ENCODE results near the gene TSPAN18. TPM values are rescaled to one million over a fixed set of nuclear protein-coding genes. Genes with fewer than 3 reads are reported as not detected.

Gene TSPAN18
- total RNA-seq, 2 donors from 2014 or later, result 3.4 to 13.4 TPM

DNA sequence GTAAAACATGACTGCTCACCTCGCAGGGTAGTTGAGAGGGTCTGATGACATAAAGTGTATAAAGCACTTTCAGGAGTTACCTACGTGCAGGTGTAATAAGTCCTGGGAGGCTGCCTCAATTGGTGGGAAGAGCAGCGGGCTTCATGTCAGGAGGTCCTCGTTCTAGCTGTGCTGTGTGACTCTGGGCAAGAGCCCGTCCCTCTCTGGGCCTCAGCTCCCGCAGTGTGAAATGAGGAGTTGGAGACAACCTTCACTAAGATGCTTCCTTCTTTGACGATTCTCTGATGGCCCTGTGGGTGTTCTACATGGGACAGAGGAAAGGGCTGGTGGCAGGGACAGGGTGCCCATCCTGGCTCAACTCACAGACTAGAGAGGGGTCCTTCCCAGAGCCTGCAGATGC lies 166.1 kb downstream of the TSPAN18 start:
- Histone ChIP-seq H3K9me3 (no peaks in the 10 kb centered on the region), H3K27me3 (no peaks in the 10 kb centered on the region), H3K36me3 (no peaks in the 10 kb centered on the region), H3K4me3 (no peak overlapping the region), H3K27ac (no peak overlapping the region), H3K4me1 (no peaks in the 10 kb centered on the region), H3K9ac (ENCODE audit: low read depth in 2 of 2, low read length in 2 of 2) (no peak overlapping the region)
- TF ChIP-seq, protein P1, sequence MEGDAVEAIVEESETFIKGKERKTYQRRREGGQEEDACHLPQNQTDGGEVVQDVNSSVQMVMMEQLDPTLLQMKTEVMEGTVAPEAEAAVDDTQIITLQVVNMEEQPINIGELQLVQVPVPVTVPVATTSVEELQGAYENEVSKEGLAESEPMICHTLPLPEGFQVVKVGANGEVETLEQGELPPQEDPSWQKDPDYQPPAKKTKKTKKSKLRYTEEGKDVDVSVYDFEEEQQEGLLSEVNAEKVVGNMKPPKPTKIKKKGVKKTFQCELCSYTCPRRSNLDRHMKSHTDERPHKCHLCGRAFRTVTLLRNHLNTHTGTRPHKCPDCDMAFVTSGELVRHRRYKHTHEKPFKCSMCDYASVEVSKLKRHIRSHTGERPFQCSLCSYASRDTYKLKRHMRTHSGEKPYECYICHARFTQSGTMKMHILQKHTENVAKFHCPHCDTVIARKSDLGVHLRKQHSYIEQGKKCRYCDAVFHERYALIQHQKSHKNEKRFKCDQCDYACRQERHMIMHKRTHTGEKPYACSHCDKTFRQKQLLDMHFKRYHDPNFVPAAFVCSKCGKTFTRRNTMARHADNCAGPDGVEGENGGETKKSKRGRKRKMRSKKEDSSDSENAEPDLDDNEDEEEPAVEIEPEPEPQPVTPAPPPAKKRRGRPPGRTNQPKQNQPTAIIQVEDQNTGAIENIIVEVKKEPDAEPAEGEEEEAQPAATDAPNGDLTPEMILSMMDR (IDR thresholded peaks at IDR 0.05), result no peak
- intact Hi-C loops (cut with DNase I), result loop anchor here (5.0 kb wide), 2 partner anchors 166 to 271 kb away; partner anchors contain the start of gene TSPAN18
- no peak for DNase-seq

DNA sequence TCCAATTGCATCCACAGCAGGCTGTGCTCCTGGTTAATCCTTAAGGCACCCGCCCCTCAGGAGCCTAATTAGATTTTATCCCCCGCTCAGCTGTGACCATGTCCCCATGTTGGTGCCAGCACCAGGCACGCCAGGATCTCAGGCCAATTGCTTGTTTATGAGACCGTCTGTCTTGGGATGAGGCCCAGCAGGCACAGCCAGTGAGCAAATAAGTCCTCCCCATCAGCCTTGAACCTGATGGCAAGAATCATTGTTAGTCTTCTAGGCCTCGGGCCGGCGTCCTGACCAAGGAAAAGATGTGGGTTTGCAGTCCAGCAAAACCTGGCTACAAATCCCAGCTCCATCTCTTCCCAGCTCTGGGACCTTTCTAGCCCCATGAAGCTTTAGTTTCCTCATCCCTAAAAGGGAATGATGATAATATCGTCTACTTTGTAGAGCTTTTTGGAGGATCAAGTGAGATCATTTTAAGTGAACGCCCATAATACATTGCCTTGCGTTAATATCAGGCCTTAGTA lies 166.6 kb downstream of the TSPAN18 start:
- Histone ChIP-seq H3K4me1 (no peaks in the 10 kb centered on the region), H3K36me3 (no peaks in the 10 kb centered on the region), H3K27me3 (no peaks in the 10 kb centered on the region), H3K27ac (peak overlapping the region; percentile 24), H3K9me3 (no peaks in the 10 kb centered on the region), H3K4me3 (no peak overlapping the region), H3K9ac (ENCODE audit: low read depth in 2 of 2, low read length in 2 of 2) (no peak overlapping the region)
- DNase-seq, result peak; percentile 29
- TF ChIP-seq, protein P1 (IDR thresholded peaks at IDR 0.05), result no peak
- intact Hi-C loops (cut with DNase I), result loop anchor here (5.0 kb wide), 2 partner anchors 166 to 271 kb away; partner anchors contain the start of gene TSPAN18

DNA sequence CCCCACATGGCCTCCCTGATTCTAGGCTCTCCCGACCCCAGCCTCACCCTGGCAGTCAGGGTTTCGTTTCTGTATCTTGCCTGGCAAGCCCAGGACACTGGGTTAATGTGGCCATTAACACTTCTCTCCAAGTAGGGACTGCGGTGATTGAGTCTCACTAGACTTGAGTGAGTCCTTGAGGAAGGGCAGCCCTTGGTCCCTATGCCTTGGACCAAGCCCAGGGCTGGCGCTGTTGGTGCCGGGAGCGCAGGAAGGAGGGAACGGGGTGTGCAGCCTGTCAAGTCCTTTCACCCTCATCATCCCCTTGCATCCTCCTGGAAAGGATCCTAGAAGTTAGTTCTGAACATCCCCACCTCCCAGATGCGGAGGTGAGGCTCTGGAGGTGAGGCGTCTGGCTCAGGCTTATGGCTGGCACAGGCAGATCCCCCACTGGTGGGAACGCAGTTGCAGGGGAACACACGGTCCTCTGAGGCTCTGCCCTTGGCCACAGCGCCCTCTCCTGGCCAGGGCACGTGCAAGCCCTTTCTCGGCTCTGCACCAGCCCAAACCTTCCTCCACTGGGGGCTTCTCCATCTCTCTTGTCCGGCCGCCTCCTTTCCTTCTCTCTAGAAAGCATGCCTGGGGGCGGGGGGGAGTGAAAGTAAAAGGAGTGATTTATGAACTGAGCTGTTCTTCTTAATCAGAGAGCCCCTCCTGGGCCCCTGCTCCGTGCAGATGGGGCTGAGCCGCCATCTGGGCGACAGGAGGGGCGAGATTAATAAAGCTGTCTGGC lies 167.3 kb downstream of the TSPAN18 start:
- Histone ChIP-seq H3K4me1 (no peaks in the 10 kb centered on the region), H3K4me3 (no peak overlapping the region), H3K36me3 (no peaks in the 10 kb centered on the region), H3K27ac (peak overlapping the region; percentile 24), H3K27me3 (no peaks in the 10 kb centered on the region), H3K9ac (ENCODE audit: low read depth in 2 of 2, low read length in 2 of 2) (no peak overlapping the region), H3K9me3 (no peaks in the 10 kb centered on the region)
- intact Hi-C loops (cut with DNase I), result loop anchor here (5.0 kb wide), 2 partner anchors 167 to 272 kb away; partner anchors contain the start of gene TSPAN18
- peak; percentile 50 for DNase-seq
- TF ChIP-seq, protein P1 (IDR thresholded peaks at IDR 0.05), result peak; percentile 70

DNA sequence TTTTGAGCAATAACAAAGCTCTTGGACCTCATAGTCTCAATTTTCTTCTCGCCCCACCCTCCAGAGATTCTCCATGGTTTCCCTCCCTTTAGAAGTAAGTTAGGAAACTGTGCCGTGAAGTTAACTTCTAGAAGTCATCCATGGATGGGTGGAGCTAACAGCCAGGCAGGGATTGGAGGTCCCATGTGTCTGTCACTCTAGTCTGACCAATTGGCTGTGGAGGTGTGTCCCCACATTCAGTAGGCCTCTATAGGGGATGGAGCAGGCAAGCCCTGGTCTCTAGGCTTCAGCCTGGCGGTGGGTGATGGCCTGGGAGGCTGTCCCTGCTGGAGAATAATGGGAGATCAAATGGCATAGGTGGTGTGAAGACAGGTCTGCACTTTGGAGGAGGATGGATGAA lies 173.2 kb downstream of the TSPAN18 start:
- no peak overlapping the region for H3K9ac ChIP-seq (ENCODE audit: low read depth in 2 of 2, low read length in 2 of 2)
- H3K9me3 ChIP-seq, result no peaks in the 10 kb centered on the region
- TF ChIP-seq, protein P1 (IDR thresholded peaks at IDR 0.05), result no peak
- H3K4me1 ChIP-seq, result no peaks in the 10 kb centered on the region
- DNase-seq, result no peak
- no peak overlapping the region for H3K4me3 ChIP-seq
- H3K36me3 ChIP-seq, result no peaks in the 10 kb centered on the region
- intact Hi-C loops (cut with DNase I), result no loop called here
- H3K27me3 ChIP-seq, result no peaks in the 10 kb centered on the region
- no peak overlapping the region for H3K27ac ChIP-seq

DNA sequence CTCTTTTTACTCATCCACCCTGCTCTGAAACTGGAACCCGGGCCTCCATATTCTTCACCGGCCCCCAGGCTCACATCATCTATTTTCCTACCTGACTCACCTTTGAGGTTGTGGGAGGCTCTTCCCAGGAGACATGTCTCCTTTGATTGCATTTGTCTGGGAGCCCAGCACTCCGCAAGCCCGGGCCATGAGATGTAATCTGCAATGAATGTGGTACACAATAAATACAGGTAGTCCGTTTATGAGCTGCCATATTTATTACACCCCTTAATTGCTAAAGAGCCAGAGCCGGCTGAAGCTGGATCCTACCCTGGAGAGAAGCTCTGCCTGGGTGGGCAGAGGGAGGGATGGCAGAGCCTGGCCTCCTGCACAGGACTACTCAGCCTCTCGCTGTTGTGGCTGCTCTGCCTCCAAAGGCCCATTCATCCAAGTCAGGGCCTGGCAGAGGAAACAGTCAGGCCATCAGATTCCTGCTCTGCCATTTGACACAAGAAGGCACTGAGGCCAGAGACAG lies 174.4 kb downstream of the TSPAN18 start:
- Histone ChIP-seq H3K27me3 (no peaks in the 10 kb centered on the region), H3K9ac (ENCODE audit: low read depth in 2 of 2, low read length in 2 of 2) (no peak overlapping the region), H3K36me3 (no peaks in the 10 kb centered on the region), H3K4me3 (no peak overlapping the region), H3K27ac (no peak overlapping the region), H3K9me3 (no peaks in the 10 kb centered on the region), H3K4me1 (no peaks in the 10 kb centered on the region)
- TF ChIP-seq, protein P1 (IDR thresholded peaks at IDR 0.05), result no peak
- DNase-seq, result no peak
- intact Hi-C loops (cut with DNase I), result no loop called here

Data from colonic mucosa (tissue), 4 donors.